H1 (cell line): ENCODE data around the gene TRIP13. TPM values are rescaled to one million over a fixed set of nuclear protein-coding genes. Genes with fewer than 3 reads are reported as not detected.

Experiments
- BACH1 ChIP-seq: IDR thresholded peaks from 2 replicates; pipeline ENCODE4 v1.6.1; 2012; ENCODE audit warnings: low read length, improper control_type of control experiment
- CEBPB ChIP-seq: IDR thresholded peaks from 2 replicates; pipeline ENCODE4 v1.6.1; 2012; ENCODE audit warnings: low read depth, low read length
- CREB1 ChIP-seq: IDR thresholded peaks from 2 replicates; pipeline ENCODE4 v1.6.1; 2012; ENCODE audit warnings: inconsistent platforms
- FOSL1 ChIP-seq: IDR thresholded peaks from 2 replicates; pipeline ENCODE4 v1.6.1; 2011; ENCODE audit warnings: mild to moderate bottlenecking, low read depth, low read length, moderate library complexity; ENCODE audit not compliant: insufficient read depth
- JUN ChIP-seq: IDR thresholded peaks from 2 replicates; pipeline ENCODE4 v1.6.1; 2011; ENCODE audit warnings: low read depth, mild to moderate bottlenecking, improper control_type of control experiment, low read length
- POLR2A ChIP-seq, 2 experiments: IDR thresholded peaks; 1 replicate in 1 of 2; 2 replicates in 1 of 2; pipeline ENCODE4 v1.6.1; 2011; ENCODE audit warnings: low read depth in 2 of 2, low read length in 2 of 2, mild to moderate bottlenecking in 2 of 2; ENCODE audit errors: control extremely low read depth in 1 of 2
- SIRT6 ChIP-seq: IDR thresholded peaks from one replicate; pipeline ENCODE4 v1.7.1; 2012; ENCODE audit warnings: low read length, inconsistent platforms
- TCF12 ChIP-seq: IDR thresholded peaks from 2 replicates; pipeline ENCODE4 v1.6.1; 2011; ENCODE audit warnings: low read depth, mild to moderate bottlenecking, low read length
- polyA plus RNA-seq, 7 experiments: library from polyadenylated mRNA; depleted of rRNA in 3 of 7; stranded (reverse) in 5 of 7; unstranded in 2 of 7; fragments of >200 nt in 5 of 7; fragments of 200-250 nt in 2 of 7; gene quantifications; 1 replicate in 5 of 7; 2 replicates in 1 of 7; 4 replicates in 1 of 7; pipeline versions ENCODE4 v1.2.1 to v1.2.3, GENCODE V29; 2011 to 2013; ENCODE audit warnings: missing spikeins in 2 of 7, mixed read lengths in 2 of 7
- total RNA-seq: library from RNA; stranded (reverse); fragmentation: NEBNext Ultra II Directional; extraction: Animal tissue kit (Norgen Biotek cat#: 25700); gene quantifications from 2 replicates; pipeline ENCODE4 v1.2.1, GENCODE V29; 2021

Gene TRIP13
- total and polyA plus RNA-seq, 2 of the 8 experiments (the other 6 are each of a cell fraction or from before 2014, with no cell fraction given), result 20.0 to 39.2 TPM

GRCh38 chr5:921456-922435, 29.1 kb downstream of the TRIP13 start (continued):
- TF ChIP-seq SIRT6, result no peak
- TF ChIP-seq CEBPB, result no peak
- TF ChIP-seq CREB1, result no peak
- TF ChIP-seq FOSL1, result no peak
- no peak for TF ChIP-seq JUN
- TF ChIP-seq BACH1, result no peak
- no peak for TF ChIP-seq TCF12
- TF ChIP-seq POLR2A (IDR thresholded peaks at IDR 0.05; ENCODE audit: control extremely low read depth in 1 of 2, low read depth in 2 of 2, low read length in 2 of 2), result no peak
